ENCODE measurements around the gene GDAP2.

GDAP2 gene

GRCh38 chr1:117892512-117892911, 36.9 kb downstream of the GDAP2 start:
- ATAC-seq: no peak
- no peak for TF ChIP-seq ZFP3 (CRISPR knock-in tag; IDR thresholded peaks at IDR 0.05)
- TF ChIP-seq, protein P1, sequence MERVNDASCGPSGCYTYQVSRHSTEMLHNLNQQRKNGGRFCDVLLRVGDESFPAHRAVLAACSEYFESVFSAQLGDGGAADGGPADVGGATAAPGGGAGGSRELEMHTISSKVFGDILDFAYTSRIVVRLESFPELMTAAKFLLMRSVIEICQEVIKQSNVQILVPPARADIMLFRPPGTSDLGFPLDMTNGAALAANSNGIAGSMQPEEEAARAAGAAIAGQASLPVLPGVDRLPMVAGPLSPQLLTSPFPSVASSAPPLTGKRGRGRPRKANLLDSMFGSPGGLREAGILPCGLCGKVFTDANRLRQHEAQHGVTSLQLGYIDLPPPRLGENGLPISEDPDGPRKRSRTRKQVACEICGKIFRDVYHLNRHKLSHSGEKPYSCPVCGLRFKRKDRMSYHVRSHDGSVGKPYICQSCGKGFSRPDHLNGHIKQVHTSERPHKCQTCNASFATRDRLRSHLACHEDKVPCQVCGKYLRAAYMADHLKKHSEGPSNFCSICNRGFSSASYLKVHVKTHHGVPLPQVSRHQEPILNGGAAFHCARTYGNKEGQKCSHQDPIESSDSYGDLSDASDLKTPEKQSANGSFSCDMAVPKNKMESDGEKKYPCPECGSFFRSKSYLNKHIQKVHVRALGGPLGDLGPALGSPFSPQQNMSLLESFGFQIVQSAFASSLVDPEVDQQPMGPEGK (CRISPR knock-in tag; IDR thresholded peaks at IDR 0.05; ENCODE audit: borderline replicate concordance): no peak
- no peak for TF ChIP-seq ESRRG (CRISPR knock-in tag; IDR thresholded peaks at IDR 0.05)
- TF ChIP-seq PPARA (CRISPR knock-in tag; IDR thresholded peaks at IDR 0.05; ENCODE audit: borderline replicate concordance): no peak
- TF ChIP-seq TOX (CRISPR knock-in tag; IDR thresholded peaks at IDR 0.05; ENCODE audit: borderline replicate concordance): no peak

- no peak for TF ChIP-seq ISL1 (CRISPR knock-in tag; IDR thresholded peaks at IDR 0.05)
- TF ChIP-seq ZFP30 (CRISPR knock-in tag; IDR thresholded peaks at IDR 0.05): no peak
- TF ChIP-seq GLIS3 (CRISPR knock-in tag; IDR thresholded peaks at IDR 0.05): no peak
- TF ChIP-seq OSR1 (CRISPR knock-in tag; IDR thresholded peaks at IDR 0.05): no peak
- no peak for TF ChIP-seq ZNF8 (CRISPR knock-in tag; IDR thresholded peaks at IDR 0.05)
- TF ChIP-seq, protein P1 (CRISPR knock-in tag; IDR thresholded peaks at IDR 0.05; ENCODE audit: borderline replicate concordance): no peak
- no peak for TF ChIP-seq TCF4 (CRISPR knock-in tag; IDR thresholded peaks at IDR 0.05; ENCODE audit: borderline replicate concordance)
- TF ChIP-seq, protein P2, sequence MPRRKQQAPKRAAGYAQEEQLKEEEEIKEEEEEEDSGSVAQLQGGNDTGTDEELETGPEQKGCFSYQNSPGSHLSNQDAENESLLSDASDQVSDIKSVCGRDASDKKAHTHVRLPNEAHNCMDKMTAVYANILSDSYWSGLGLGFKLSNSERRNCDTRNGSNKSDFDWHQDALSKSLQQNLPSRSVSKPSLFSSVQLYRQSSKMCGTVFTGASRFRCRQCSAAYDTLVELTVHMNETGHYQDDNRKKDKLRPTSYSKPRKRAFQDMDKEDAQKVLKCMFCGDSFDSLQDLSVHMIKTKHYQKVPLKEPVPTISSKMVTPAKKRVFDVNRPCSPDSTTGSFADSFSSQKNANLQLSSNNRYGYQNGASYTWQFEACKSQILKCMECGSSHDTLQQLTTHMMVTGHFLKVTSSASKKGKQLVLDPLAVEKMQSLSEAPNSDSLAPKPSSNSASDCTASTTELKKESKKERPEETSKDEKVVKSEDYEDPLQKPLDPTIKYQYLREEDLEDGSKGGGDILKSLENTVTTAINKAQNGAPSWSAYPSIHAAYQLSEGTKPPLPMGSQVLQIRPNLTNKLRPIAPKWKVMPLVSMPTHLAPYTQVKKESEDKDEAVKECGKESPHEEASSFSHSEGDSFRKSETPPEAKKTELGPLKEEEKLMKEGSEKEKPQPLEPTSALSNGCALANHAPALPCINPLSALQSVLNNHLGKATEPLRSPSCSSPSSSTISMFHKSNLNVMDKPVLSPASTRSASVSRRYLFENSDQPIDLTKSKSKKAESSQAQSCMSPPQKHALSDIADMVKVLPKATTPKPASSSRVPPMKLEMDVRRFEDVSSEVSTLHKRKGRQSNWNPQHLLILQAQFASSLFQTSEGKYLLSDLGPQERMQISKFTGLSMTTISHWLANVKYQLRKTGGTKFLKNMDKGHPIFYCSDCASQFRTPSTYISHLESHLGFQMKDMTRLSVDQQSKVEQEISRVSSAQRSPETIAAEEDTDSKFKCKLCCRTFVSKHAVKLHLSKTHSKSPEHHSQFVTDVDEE (CRISPR knock-in tag; IDR thresholded peaks at IDR 0.05): no peak
- no peak for TF ChIP-seq ZC3H10 (CRISPR knock-in tag; IDR thresholded peaks at IDR 0.05)
- no peak for TF ChIP-seq POU6F1 (CRISPR knock-in tag; IDR thresholded peaks at IDR 0.05; ENCODE audit: borderline replicate concordance, low read depth)
- TF ChIP-seq CSDC2 (CRISPR knock-in tag; IDR thresholded peaks at IDR 0.05): no peak
- ATAC-seq: no peak
Measured at GRCh38 chr1:117890452-117890851, 39.0 kb downstream of the GDAP2 start.

- no peak; the same call in 2 of the 3 replicates for ATAC-seq
- TF ChIP-seq ISL1 (CRISPR knock-in tag; IDR thresholded peaks at IDR 0.05) (peak; percentile 63), ESRRG (CRISPR knock-in tag; IDR thresholded peaks at IDR 0.05) (no peak)
Measured at GRCh38 chr1:117886101-117886795, 43.2 kb downstream of the GDAP2 start.

GRCh38 chr1:117883616-117884015, 45.8 kb downstream of the GDAP2 start:
- no peak for ATAC-seq
- TF ChIP-seq ARNTL (CRISPR knock-in tag; IDR thresholded peaks at IDR 0.05; ENCODE audit: borderline replicate concordance, low read depth) (no peak), CSRNP3 (CRISPR knock-in tag; IDR thresholded peaks at IDR 0.05) (no peak), CSDC2 (CRISPR knock-in tag; IDR thresholded peaks at IDR 0.05) (no peak), SNAI2 (CRISPR knock-in tag; IDR thresholded peaks at IDR 0.05) (no peak)
- TF ChIP-seq, protein P2 (CRISPR knock-in tag; IDR thresholded peaks at IDR 0.05): no peak

Data from SK-N-SH treated with all-trans-retinoic acid at 6 μM for 48 hours (cell line).